Stimulated activated naive CD4-positive, alpha-beta T cell (primary cell): Measurements from ENCODE around the gene PCBP3.

Source experiments
- DNase-seq, 6 experiments: peaks; one replicate each; lab custom pipeline; 2025; lab: John Stamatoyannopoulos, UW

The PCBP3 gene

GRCh38 chr21:45753445-45753844 is 109.9 kb downstream of the PCBP3 start:
- no peak for DNase-seq

- no peak for DNase-seq
These were observed 112.5 kb downstream of the PCBP3 start for GRCh38 chr21:45756029-45756428.

GRCh38 chr21:45756669-45757068 is 113.1 kb downstream of the PCBP3 start:
- DNase-seq = no peak

GRCh38 chr21:45761704-45762103 is 118.2 kb downstream of the PCBP3 start:
- no peak for DNase-seq

GRCh38 chr21:45763074-45763473 is 119.5 kb downstream of the PCBP3 start:
- no peak for DNase-seq

- DNase-seq = no peak
These were observed 120.0 kb downstream of the PCBP3 start for GRCh38 chr21:45763506-45763905.

GRCh38 chr21:45764792-45765191 is 121.3 kb downstream of the PCBP3 start:
- DNase-seq = no peak

- no peak for DNase-seq
These were observed 121.8 kb downstream of the PCBP3 start for GRCh38 chr21:45765375-45765774.

- DNase-seq = no peak
These were observed 122.5 kb downstream of the PCBP3 start for GRCh38 chr21:45766055-45766454.

- no peak for DNase-seq
These were observed 123.0 kb downstream of the PCBP3 start for GRCh38 chr21:45766501-45766900.

GRCh38 chr21:45767071-45768006 is 123.8 kb downstream of the PCBP3 start:
- peak in 4 of 6 experiments; percentile 24 to 78 (median 68) for DNase-seq

GRCh38 chr21:45768011-45768739 is 124.7 kb downstream of the PCBP3 start:
- peak in 1 of 6 experiments; percentile 6 for DNase-seq

- no peak for DNase-seq
These were observed 125.2 kb downstream of the PCBP3 start for GRCh38 chr21:45768740-45769048.

GRCh38 chr21:45769294-45769693 is 125.8 kb downstream of the PCBP3 start:
- DNase-seq = no peak

GRCh38 chr21:45769896-45770295 is 126.4 kb downstream of the PCBP3 start:
- no peak for DNase-seq

GRCh38 chr21:45772180-45772579 is 128.7 kb downstream of the PCBP3 start:
- no peak for DNase-seq

- DNase-seq = no peak
These were observed 130.8 kb downstream of the PCBP3 start for GRCh38 chr21:45774291-45774690.

- no peak for DNase-seq
These were observed 133.4 kb downstream of the PCBP3 start for GRCh38 chr21:45776971-45777370.

GRCh38 chr21:45778686-45779085 is 135.2 kb downstream of the PCBP3 start:
- no peak for DNase-seq

- no peak for DNase-seq
These were observed 135.7 kb downstream of the PCBP3 start for GRCh38 chr21:45779226-45779625.

- DNase-seq = no peak
These were observed 137.1 kb downstream of the PCBP3 start for GRCh38 chr21:45780647-45781046.

GRCh38 chr21:45781741-45782140 is 138.2 kb downstream of the PCBP3 start:
- no peak for DNase-seq

GRCh38 chr21:45786660-45787059 is 143.1 kb downstream of the PCBP3 start:
- DNase-seq = no peak
